Measurements from ENCODE around the gene COX6B2.
A peak's percentile ranks its signal among the peaks of the same experiment; 100 is the strongest.

The COX6B2 gene

GRCh38 chr19:55382013-55382412, 27.5 kb upstream of the COX6B2 start:
- no peaks in the 10 kb centered on the region for H3K9me3 ChIP-seq (ENCODE audit: control insufficient read depth, insufficient read depth, low read depth, low read length)

GRCh38 chr19:55379174-55379573, 24.7 kb upstream of the COX6B2 start:
- Histone ChIP-seq H3K27me3 (ENCODE audit: control insufficient read depth, insufficient read depth, low read length) (peaks cover 38% of the 10 kb centered on the region), H3K4me1 (ENCODE audit: control insufficient read depth, insufficient read depth, low read length) (peaks cover 27% of the 10 kb centered on the region), H3K4me3 (ENCODE audit: low read depth, low read length) (no peak overlapping the region), H3K9ac (ENCODE audit: low read length) (no peak overlapping the region), H3K36me3 (ENCODE audit: control insufficient read depth, insufficient read depth, low read length) (no peaks in the 10 kb centered on the region), H3K9me3 (ENCODE audit: control insufficient read depth, insufficient read depth, low read depth, low read length) (no peaks in the 10 kb centered on the region), H3K27ac (ENCODE audit: low read depth, low read length) (no peak overlapping the region)

More at GRCh38 chr19:55382013-55382412, 27.5 kb upstream of the COX6B2 start:
- H3K4me1 ChIP-seq (ENCODE audit: control insufficient read depth, insufficient read depth, low read length) = peaks cover 20% of the 10 kb centered on the region
- H3K27ac ChIP-seq (ENCODE audit: low read depth, low read length) = no peak overlapping the region
- peaks cover 35% of the 10 kb centered on the region for H3K27me3 ChIP-seq (ENCODE audit: control insufficient read depth, insufficient read depth, low read length)
- no peak overlapping the region for H3K9ac ChIP-seq (ENCODE audit: low read length)
- H3K36me3 ChIP-seq (ENCODE audit: control insufficient read depth, insufficient read depth, low read length) = peaks cover 12% of the 10 kb centered on the region
- no peak overlapping the region for H3K4me3 ChIP-seq (ENCODE audit: low read depth, low read length)

- Histone ChIP-seq H3K27ac (ENCODE audit: low read depth, low read length) (no peak overlapping the region), H3K36me3 (ENCODE audit: control insufficient read depth, insufficient read depth, low read length) (no peaks in the 10 kb centered on the region), H3K9me3 (ENCODE audit: control insufficient read depth, insufficient read depth, low read depth, low read length) (no peaks in the 10 kb centered on the region), H3K4me1 (ENCODE audit: control insufficient read depth, insufficient read depth, low read length) (peaks cover 39% of the 10 kb centered on the region), H3K27me3 (ENCODE audit: control insufficient read depth, insufficient read depth, low read length) (peaks cover 35% of the 10 kb centered on the region), H3K4me3 (ENCODE audit: low read depth, low read length) (peak overlapping the region; percentile 60), H3K9ac (ENCODE audit: low read length) (peak overlapping the region; percentile 49)
Measured at GRCh38 chr19:55377356-55378131, 23.0 kb upstream of the COX6B2 start.

GRCh38 chr19:55376241-55376933, 21.9 kb upstream of the COX6B2 start, which contains the start of gene TMEM190:
Gene TMEM190 (plus strand): TSS chr19:55376826. CDS start chr19:55376854, 28 bp downstream.
- H3K9ac ChIP-seq (ENCODE audit: low read length) = peak within 1 kb of the TSS; percentile 13
- H3K36me3 ChIP-seq (ENCODE audit: control insufficient read depth, insufficient read depth, low read length) = no peaks in the 10 kb centered on the region
- H3K27me3 ChIP-seq (ENCODE audit: control insufficient read depth, insufficient read depth, low read length) = peaks cover 35% of the 10 kb centered on the region
- H3K4me1 ChIP-seq (ENCODE audit: control insufficient read depth, insufficient read depth, low read length) = peaks cover 45% of the 10 kb centered on the region
- no peak within 1 kb of the TSS for H3K27ac ChIP-seq (ENCODE audit: low read depth, low read length)
- peak within 1 kb of the TSS; percentile 60 for H3K4me3 ChIP-seq (ENCODE audit: low read depth, low read length)
- H3K9me3 ChIP-seq (ENCODE audit: control insufficient read depth, insufficient read depth, low read depth, low read length) = no peaks in the 10 kb centered on the region

- no peaks in the 10 kb centered on the region for H3K9me3 ChIP-seq (ENCODE audit: control insufficient read depth, insufficient read depth, low read depth, low read length)
- peak overlapping the region; percentile 47 for H3K9ac ChIP-seq (ENCODE audit: low read length)
- peak overlapping the region; percentile 42 for H3K4me3 ChIP-seq (ENCODE audit: low read depth, low read length)
- peaks cover 49% of the 10 kb centered on the region for H3K27me3 ChIP-seq (ENCODE audit: control insufficient read depth, insufficient read depth, low read length)
- peaks cover 52% of the 10 kb centered on the region for H3K4me1 ChIP-seq (ENCODE audit: control insufficient read depth, insufficient read depth, low read length)
- no peak overlapping the region; the same call in 1 of the 2 replicates for H3K27ac ChIP-seq (ENCODE audit: low read depth, low read length)
- no peaks in the 10 kb centered on the region for H3K36me3 ChIP-seq (ENCODE audit: control insufficient read depth, insufficient read depth, low read length)
Measured at GRCh38 chr19:55373993-55374757, 19.7 kb upstream of the COX6B2 start.

- no peaks in the 10 kb centered on the region for H3K9me3 ChIP-seq (ENCODE audit: control insufficient read depth, insufficient read depth, low read depth, low read length)
- peaks cover 48% of the 10 kb centered on the region for H3K27me3 ChIP-seq (ENCODE audit: control insufficient read depth, insufficient read depth, low read length)
- no peaks in the 10 kb centered on the region for H3K36me3 ChIP-seq (ENCODE audit: control insufficient read depth, insufficient read depth, low read length)
- peaks cover 58% of the 10 kb centered on the region for H3K4me1 ChIP-seq (ENCODE audit: control insufficient read depth, insufficient read depth, low read length)
- H3K4me3 ChIP-seq (ENCODE audit: low read depth, low read length) = no peak overlapping the region
- H3K27ac ChIP-seq (ENCODE audit: low read depth, low read length) = no peak overlapping the region
- H3K9ac ChIP-seq (ENCODE audit: low read length) = peak overlapping the region; percentile 47
Measured at GRCh38 chr19:55373306-55373992, 18.9 kb upstream of the COX6B2 start.

- Histone ChIP-seq H3K36me3 (ENCODE audit: control insufficient read depth, insufficient read depth, low read length) (no peaks in the 10 kb centered on the region), H3K4me1 (ENCODE audit: control insufficient read depth, insufficient read depth, low read length) (peaks cover 53% of the 10 kb centered on the region), H3K27me3 (ENCODE audit: control insufficient read depth, insufficient read depth, low read length) (peaks cover 49% of the 10 kb centered on the region), H3K27ac (ENCODE audit: low read depth, low read length) (no peak overlapping the region), H3K9me3 (ENCODE audit: control insufficient read depth, insufficient read depth, low read depth, low read length) (no peaks in the 10 kb centered on the region), H3K4me3 (ENCODE audit: low read depth, low read length) (no peak overlapping the region; the same call in 1 of the 2 replicates), H3K9ac (ENCODE audit: low read length) (no peak overlapping the region)
Measured at GRCh38 chr19:55372316-55373081, 18.0 kb upstream of the COX6B2 start.

GRCh38 chr19:55370305-55370988, 15.9 kb upstream of the COX6B2 start, which contains the start of gene IL11:
Gene IL11 (minus strand): TSS chr19:55370463. CDS start chr19:55370310, 153 bp downstream.
- Histone ChIP-seq H3K4me1 (ENCODE audit: control insufficient read depth, insufficient read depth, low read length) (peaks cover 38% of the 10 kb centered on the region), H3K27me3 (ENCODE audit: control insufficient read depth, insufficient read depth, low read length) (peaks cover 47% of the 10 kb centered on the region), H3K36me3 (ENCODE audit: control insufficient read depth, insufficient read depth, low read length) (no peaks in the 10 kb centered on the region), H3K9ac (ENCODE audit: low read length) (peak within 1 kb of the TSS; percentile 38), H3K9me3 (ENCODE audit: control insufficient read depth, insufficient read depth, low read depth, low read length) (no peaks in the 10 kb centered on the region), H3K4me3 (ENCODE audit: low read depth, low read length) (peak within 1 kb of the TSS; percentile 71), H3K27ac (ENCODE audit: low read depth, low read length) (no peak within 1 kb of the TSS)

- peak overlapping the region; percentile 71 for H3K4me3 ChIP-seq (ENCODE audit: low read depth, low read length)
- H3K27ac ChIP-seq (ENCODE audit: low read depth, low read length) = no peak overlapping the region
Measured at GRCh38 chr19:55369653-55370304, 15.3 kb upstream of the COX6B2 start.

More at GRCh38 chr19:55369653-55370304, 15.3 kb upstream of the COX6B2 start:
- Histone ChIP-seq H3K4me1 (ENCODE audit: control insufficient read depth, insufficient read depth, low read length) (peaks cover 36% of the 10 kb centered on the region), H3K36me3 (ENCODE audit: control insufficient read depth, insufficient read depth, low read length) (no peaks in the 10 kb centered on the region), H3K9me3 (ENCODE audit: control insufficient read depth, insufficient read depth, low read depth, low read length) (no peaks in the 10 kb centered on the region), H3K27me3 (ENCODE audit: control insufficient read depth, insufficient read depth, low read length) (peaks cover 44% of the 10 kb centered on the region), H3K9ac (ENCODE audit: low read length) (peak overlapping the region; percentile 32)
